Ascending aorta (tissue), 2 donors: ENCODE data around the gene ARHGAP10. TPM values are rescaled to one million over a fixed set of nuclear protein-coding genes. Genes with fewer than 3 reads are reported as not detected.

Experiments
- DNase-seq, 2 donors: peaks; one replicate each; pipeline ENCODE4 v3.0.0-alpha.2; 2019; ENCODE audit warnings: low spot score in 2 of 2
- H3K27ac ChIP-seq, 2 donors: fragments of 200-600 bp; sonication (generic); one replicate each; pipeline ENCODE4 v1.5.1; 2016 to 2017; ENCODE audit warnings: mild to moderate bottlenecking in 1 of 2
- H3K27me3 ChIP-seq: fragments of 200-600 bp; sonication (generic); one replicate; pipeline ENCODE4 v1.5.1; 2017
- H3K36me3 ChIP-seq, 2 donors: fragments of 200-600 bp; sonication (generic); one replicate each; pipeline ENCODE4 v1.5.1; 2016
- H3K4me1 ChIP-seq, 2 donors: fragments of 200-600 bp; sonication (generic); one replicate each; pipeline ENCODE4 v1.5.1; 2016 to 2017; ENCODE audit warnings: mild to moderate bottlenecking in 1 of 2
- H3K4me3 ChIP-seq, 2 donors: fragments of 200-600 bp; sonication (generic); one replicate each; pipeline ENCODE4 v1.5.1; 2016 to 2017; ENCODE audit warnings: mild to moderate bottlenecking in 1 of 2
- H3K9me3 ChIP-seq, 2 donors: fragments of 200-600 bp; sonication (generic); one replicate each; pipeline ENCODE4 v1.5.1; 2016
- intact Hi-C: fragments of 100-400 bp; cut with DNase I; formaldehyde crosslinking; loops from one replicate; pipeline ENCODE4 v1.15.1; 2023
- total RNA-seq: library from RNA; depleted of rRNA; stranded (reverse); fragments of >200 nt; gene quantifications from one replicate; pipeline ENCODE4 v1.1.0, GENCODE V29; 2016
- TF ChIP-seq, protein P1 (sequence below), 3 experiments: fragments of 200-600 bp in 2 of 3; fragments of 450-650 bp in 1 of 3; sonication (generic) in 2 of 3; IDR thresholded peaks; one replicate each; pipeline ENCODE4 v1.5.1; 2016 to 2019; ENCODE audit warnings: antibody characterized with exemption in 3 of 3, mild to moderate bottlenecking in 1 of 3, moderate library complexity in 1 of 3

The ARHGAP10 gene
- total RNA-seq, 1 donor from 2014 or later: 77.3 TPM

DNA sequence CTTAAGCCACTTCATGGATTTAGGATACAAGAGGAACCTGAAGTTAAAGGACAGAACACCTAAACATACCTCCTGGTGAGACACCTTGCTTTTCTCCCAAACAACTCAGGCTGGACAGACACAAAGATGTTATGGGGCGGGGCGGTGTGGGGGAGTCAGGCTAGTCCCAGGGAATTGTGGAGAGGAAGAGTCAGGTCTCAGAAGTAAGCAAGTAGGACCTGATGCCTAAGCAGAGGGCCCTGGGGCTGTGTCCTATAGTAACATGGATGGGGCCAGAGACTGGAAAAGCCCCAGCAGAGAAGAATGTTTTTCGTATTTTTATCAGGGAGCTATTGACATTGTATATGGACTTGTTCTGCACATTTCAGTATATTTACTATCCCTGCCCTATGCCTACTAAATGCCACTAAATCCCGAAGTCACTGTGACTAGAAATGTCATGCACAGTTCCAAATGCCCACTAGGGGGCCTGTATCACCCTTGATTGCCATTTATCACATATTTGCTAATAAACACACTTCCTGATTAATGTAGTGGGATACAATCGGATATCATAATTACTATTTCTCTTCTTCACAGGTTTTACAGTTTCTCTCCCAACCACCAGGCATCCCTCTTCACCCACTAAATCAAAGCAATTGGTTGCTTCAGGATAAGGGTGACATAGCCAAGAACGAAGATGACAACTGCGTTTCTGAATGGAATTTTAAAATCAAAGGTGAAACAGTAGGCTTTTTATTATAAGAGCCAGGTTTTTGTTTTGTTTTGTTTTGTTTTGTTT lies 23.8 kb upstream of the ARHGAP10 start:
- Histone ChIP-seq H3K36me3 (no peaks in the 10 kb centered on the region), H3K4me1 (no peaks in the 10 kb centered on the region), H3K4me3 (no peak overlapping the region), H3K27me3 (no peaks in the 10 kb centered on the region), H3K27ac (no peak overlapping the region), H3K9me3 (no peaks in the 10 kb centered on the region)
- peak in 1 of 2 donors; percentile 77 for DNase-seq
- TF ChIP-seq, protein P1, sequence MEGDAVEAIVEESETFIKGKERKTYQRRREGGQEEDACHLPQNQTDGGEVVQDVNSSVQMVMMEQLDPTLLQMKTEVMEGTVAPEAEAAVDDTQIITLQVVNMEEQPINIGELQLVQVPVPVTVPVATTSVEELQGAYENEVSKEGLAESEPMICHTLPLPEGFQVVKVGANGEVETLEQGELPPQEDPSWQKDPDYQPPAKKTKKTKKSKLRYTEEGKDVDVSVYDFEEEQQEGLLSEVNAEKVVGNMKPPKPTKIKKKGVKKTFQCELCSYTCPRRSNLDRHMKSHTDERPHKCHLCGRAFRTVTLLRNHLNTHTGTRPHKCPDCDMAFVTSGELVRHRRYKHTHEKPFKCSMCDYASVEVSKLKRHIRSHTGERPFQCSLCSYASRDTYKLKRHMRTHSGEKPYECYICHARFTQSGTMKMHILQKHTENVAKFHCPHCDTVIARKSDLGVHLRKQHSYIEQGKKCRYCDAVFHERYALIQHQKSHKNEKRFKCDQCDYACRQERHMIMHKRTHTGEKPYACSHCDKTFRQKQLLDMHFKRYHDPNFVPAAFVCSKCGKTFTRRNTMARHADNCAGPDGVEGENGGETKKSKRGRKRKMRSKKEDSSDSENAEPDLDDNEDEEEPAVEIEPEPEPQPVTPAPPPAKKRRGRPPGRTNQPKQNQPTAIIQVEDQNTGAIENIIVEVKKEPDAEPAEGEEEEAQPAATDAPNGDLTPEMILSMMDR (IDR thresholded peaks at IDR 0.05): peak; percentile 79 to 84 (median 79)
- intact Hi-C loops: loop anchor here (1.0 kb wide), 1 partner anchor 159 kb away; no protein-coding TSS in a partner anchor

DNA sequence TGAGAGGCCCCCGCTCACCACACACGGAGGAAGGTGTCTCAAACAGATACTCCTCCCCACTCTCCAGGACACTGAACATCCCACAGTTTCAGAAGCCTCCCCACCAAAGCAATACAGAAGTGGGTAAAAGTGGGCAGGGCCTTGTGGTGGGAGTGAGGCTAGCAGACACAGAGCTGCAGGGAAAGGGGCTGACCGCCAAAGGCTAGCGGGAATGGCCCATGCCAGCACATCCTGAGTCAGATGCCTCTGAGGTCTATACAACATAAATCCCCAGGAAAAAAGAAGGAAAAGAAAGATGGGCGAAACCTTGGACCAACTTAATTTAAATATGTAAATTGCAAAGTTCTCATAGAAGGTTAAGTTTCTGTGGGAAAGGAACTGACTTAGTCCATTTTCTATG lies 21.9 kb upstream of the ARHGAP10 start:
- Histone ChIP-seq H3K9me3 (no peaks in the 10 kb centered on the region), H3K4me3 (no peak overlapping the region), H3K36me3 (no peaks in the 10 kb centered on the region), H3K4me1 (peaks cover 0 to 4% of the 10 kb centered on the region in 2 donors), H3K27ac (no peak overlapping the region), H3K27me3 (no peaks in the 10 kb centered on the region)
- no peak for DNase-seq
- intact Hi-C loops: loop anchor here (5.0 kb wide), 1 partner anchor 107 kb away; no protein-coding TSS in a partner anchor
- TF ChIP-seq, protein P1 (IDR thresholded peaks at IDR 0.05): no peak

DNA sequence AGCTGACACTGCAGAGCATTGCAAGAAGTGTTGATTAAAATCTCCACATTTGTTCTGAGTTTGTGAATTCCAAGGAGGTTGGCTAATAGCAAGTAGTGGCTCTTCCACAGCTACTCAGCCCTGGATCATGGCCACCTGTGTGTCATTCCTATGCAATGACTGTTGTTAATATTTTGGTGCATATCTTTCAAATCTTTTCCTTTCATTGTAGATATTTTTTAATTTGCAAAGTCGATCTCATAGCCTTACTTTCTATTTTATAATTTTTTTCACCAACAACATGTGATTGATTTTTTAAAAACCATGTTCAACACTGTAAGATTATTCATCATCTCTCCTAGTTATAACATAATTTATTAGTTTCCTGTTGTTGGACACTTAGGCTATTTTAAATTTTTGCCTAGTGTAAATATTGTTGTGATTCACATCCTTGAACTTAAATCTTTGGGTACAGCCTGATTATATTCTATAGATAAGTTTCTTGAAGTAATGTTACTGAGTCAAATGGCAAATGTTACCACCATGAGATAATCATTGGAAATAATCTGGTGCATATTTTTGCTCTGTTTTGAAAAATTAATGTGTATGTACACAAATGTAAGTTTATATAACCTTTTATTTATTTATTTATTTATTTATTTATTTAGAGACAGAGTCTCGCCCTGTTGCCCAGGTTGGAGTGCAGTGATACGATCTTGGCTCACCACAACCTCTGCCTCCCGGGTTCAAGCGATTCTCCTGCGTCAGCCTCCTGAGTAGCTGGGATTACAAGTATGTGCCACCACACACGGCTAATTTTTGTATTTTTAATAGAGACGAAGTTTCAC lies 17.1 kb upstream of the ARHGAP10 start:
- intact Hi-C loops: loop anchor here (5.0 kb wide), 1 partner anchor 103 kb away; no protein-coding TSS in a partner anchor
- TF ChIP-seq, protein P1 (IDR thresholded peaks at IDR 0.05): no peak
- Histone ChIP-seq H3K27ac (no peak overlapping the region), H3K4me1 (peaks cover 0 to 4% of the 10 kb centered on the region in 2 donors), H3K9me3 (no peaks in the 10 kb centered on the region), H3K4me3 (no peak overlapping the region), H3K27me3 (no peaks in the 10 kb centered on the region), H3K36me3 (no peaks in the 10 kb centered on the region)
- peak in 1 of 2 donors; percentile 84 for DNase-seq

DNA sequence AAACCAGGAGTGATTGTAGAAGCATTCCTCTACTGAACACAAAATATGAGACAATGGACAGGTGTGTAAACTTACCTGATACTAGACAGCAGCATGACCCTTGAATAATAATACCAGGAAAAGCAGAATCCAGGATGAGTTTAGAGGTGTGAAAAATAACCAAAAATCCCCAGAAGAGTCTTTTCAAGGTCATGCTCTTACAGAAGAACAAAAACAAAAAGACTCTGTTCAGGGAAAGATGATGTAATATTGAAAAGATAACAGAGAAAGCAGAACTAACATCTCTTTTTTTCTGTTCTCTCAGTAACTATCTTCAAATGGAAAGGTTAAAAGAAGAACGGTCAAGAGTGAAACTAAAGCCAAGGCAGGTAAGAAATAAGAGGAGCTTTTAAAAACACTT lies 14.0 kb upstream of the ARHGAP10 start:
- H3K4me1 ChIP-seq: peaks cover 0 to 4% of the 10 kb centered on the region in 2 donors
- TF ChIP-seq, protein P1 (IDR thresholded peaks at IDR 0.05): no peak
- DNase-seq: no peak
- intact Hi-C loops: no loop called here
- no peaks in the 10 kb centered on the region for H3K36me3 ChIP-seq
- no peak overlapping the region for H3K27ac ChIP-seq
- H3K4me3 ChIP-seq: no peak overlapping the region
- no peaks in the 10 kb centered on the region for H3K27me3 ChIP-seq
- H3K9me3 ChIP-seq: no peaks in the 10 kb centered on the region

DNA sequence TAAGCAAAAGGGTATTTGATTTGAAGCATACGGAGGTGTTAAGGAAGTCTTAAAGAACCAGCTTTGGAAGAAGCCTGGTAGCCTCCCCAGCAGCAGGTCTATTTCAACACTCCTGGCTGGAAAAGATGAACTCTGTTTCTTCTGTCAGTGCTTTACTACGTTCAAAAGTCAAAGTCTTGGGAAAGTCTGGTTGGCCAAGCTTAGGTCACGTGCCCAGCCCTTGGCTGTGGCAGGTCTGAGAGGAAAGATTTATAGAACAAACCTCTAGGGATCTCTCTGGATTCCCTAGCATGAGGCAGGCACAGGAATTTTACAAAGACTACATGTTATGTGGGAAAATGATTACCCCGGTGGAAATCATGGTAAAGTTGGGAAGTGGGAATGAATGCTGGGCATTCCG lies 8.6 kb upstream of the ARHGAP10 start:
- H3K4me1 ChIP-seq: peaks cover 4% of the 10 kb centered on the region in 2 donors
- peak overlapping the region in 1 of 2 donors; percentile 2 for H3K4me3 ChIP-seq
- H3K27me3 ChIP-seq: no peaks in the 10 kb centered on the region
- no peaks in the 10 kb centered on the region for H3K9me3 ChIP-seq
- peak overlapping the region in 1 of 2 donors; percentile 24 for H3K27ac ChIP-seq
- no peaks in the 10 kb centered on the region for H3K36me3 ChIP-seq
- peak in 1 of 2 donors; percentile 84 for DNase-seq
- TF ChIP-seq, protein P1 (IDR thresholded peaks at IDR 0.05): no peak
- intact Hi-C loops: no loop called here
